Activated CD8-positive, alpha-beta memory T cell treated with anti-CD3 and anti-CD28 coated beads, Interleukin-2, amount 50 U/mL, for 4 hours (primary cell): Measurements from ENCODE around the gene DAZAP1.
"Not testable (repeated sequence)": the region's sequence is repeated elsewhere in the genome, so short reads cannot be mapped to it uniquely, and the experiment has no call there.

ENCODE experiments used
- DNase-seq: peaks from one replicate; pipeline ENCODE4 v3.0.0-alpha.2; 2020

Gene DAZAP1

GRCh38 chr19:1411255-1412191 lies 4.1 kb downstream of the DAZAP1 start:
- DNase-seq: no peak

- no peak for DNase-seq
These were observed 5.0 kb downstream of the DAZAP1 start for GRCh38 chr19:1412323-1412923.

- no peak for DNase-seq
These were observed 5.8 kb downstream of the DAZAP1 start for GRCh38 chr19:1412995-1413800.

- no peak for DNase-seq
These were observed 8.8 kb downstream of the DAZAP1 start for GRCh38 chr19:1416014-1416841.

- no peak for DNase-seq
These were observed 9.8 kb downstream of the DAZAP1 start for GRCh38 chr19:1417145-1417544.

GRCh38 chr19:1417681-1418495 lies 10.5 kb downstream of the DAZAP1 start:
- DNase-seq: no peak

GRCh38 chr19:1418496-1418775 lies 11.1 kb downstream of the DAZAP1 start:
- no peak for DNase-seq

GRCh38 chr19:1418951-1419738 lies 11.8 kb downstream of the DAZAP1 start:
- DNase-seq: no peak

GRCh38 chr19:1420085-1420484 lies 12.7 kb downstream of the DAZAP1 start:
- DNase-seq: not testable (repeated sequence)

GRCh38 chr19:1420590-1420989 lies 13.2 kb downstream of the DAZAP1 start:
- no peak for DNase-seq

- DNase-seq: no peak
These were observed 14.0 kb downstream of the DAZAP1 start for GRCh38 chr19:1421218-1421957.

GRCh38 chr19:1421958-1422305 lies 14.5 kb downstream of the DAZAP1 start:
- DNase-seq: no peak

- DNase-seq: no peak
These were observed 15.0 kb downstream of the DAZAP1 start for GRCh38 chr19:1422360-1422759.

- DNase-seq: no peak
These were observed 15.6 kb downstream of the DAZAP1 start for GRCh38 chr19:1422943-1423342.

- no peak for DNase-seq
These were observed 16.2 kb downstream of the DAZAP1 start for GRCh38 chr19:1423436-1424191.

- DNase-seq: no peak
These were observed 17.0 kb downstream of the DAZAP1 start for GRCh38 chr19:1424192-1424955.

GRCh38 chr19:1425102-1425837 lies 17.9 kb downstream of the DAZAP1 start:
- DNase-seq: no peak

GRCh38 chr19:1425902-1426301 lies 18.5 kb downstream of the DAZAP1 start:
- DNase-seq: no peak
